ENCODE results near the gene TAF4. TPM values are rescaled to one million over a fixed set of nuclear protein-coding genes. Genes with fewer than 3 reads are reported as not detected.

The TAF4 gene, protein sequence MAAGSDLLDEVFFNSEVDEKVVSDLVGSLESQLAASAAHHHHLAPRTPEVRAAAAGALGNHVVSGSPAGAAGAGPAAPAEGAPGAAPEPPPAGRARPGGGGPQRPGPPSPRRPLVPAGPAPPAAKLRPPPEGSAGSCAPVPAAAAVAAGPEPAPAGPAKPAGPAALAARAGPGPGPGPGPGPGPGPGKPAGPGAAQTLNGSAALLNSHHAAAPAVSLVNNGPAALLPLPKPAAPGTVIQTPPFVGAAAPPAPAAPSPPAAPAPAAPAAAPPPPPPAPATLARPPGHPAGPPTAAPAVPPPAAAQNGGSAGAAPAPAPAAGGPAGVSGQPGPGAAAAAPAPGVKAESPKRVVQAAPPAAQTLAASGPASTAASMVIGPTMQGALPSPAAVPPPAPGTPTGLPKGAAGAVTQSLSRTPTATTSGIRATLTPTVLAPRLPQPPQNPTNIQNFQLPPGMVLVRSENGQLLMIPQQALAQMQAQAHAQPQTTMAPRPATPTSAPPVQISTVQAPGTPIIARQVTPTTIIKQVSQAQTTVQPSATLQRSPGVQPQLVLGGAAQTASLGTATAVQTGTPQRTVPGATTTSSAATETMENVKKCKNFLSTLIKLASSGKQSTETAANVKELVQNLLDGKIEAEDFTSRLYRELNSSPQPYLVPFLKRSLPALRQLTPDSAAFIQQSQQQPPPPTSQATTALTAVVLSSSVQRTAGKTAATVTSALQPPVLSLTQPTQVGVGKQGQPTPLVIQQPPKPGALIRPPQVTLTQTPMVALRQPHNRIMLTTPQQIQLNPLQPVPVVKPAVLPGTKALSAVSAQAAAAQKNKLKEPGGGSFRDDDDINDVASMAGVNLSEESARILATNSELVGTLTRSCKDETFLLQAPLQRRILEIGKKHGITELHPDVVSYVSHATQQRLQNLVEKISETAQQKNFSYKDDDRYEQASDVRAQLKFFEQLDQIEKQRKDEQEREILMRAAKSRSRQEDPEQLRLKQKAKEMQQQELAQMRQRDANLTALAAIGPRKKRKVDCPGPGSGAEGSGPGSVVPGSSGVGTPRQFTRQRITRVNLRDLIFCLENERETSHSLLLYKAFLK
- polyA plus RNA-seq (2012; ENCODE audit: missing spikeins) = 7.8 TPM

DNA sequence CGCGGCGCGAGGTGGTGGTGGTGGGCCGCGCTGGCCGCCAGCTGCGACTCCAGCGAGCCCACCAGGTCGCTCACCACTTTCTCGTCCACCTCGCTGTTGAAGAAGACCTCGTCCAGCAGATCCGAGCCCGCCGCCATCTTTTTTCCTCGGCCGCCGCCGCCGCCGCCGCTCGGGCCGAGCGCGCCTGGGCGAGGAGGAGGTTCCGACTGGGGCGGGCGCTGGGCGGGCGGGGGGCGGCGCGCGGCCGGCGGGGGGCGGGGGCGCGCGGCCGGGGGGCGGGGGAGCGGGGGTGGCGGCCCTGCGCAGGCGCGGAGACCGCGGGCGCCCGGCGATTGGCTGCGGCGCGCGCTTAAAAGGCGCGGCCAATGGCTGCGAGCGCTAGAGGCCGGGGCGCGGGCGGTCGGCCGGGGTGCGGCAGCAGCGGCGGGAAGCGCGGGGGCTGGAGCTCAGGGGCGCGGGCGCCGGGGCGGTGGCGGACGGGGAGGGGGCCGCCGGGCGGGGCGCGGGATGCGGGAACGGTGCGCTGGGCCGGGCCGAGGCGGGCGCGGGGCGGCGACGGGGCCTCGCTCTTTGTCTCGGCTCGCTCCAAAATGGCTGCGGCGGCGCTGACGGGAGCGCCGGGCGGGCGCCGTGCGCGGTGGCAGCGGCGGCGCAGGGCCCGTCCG lies at the start of gene TAF4:
TSS of gene TAF4 (minus strand) at position 208 of the 665 bp plus-strand sequence. CDS start at position 137, 71 bp downstream.
- FAIRE-seq (no peak), DNase-seq (ENCODE audit: insufficient read length) (peak; percentile 98)
- TF ChIP-seq POLR2A (IDR thresholded peaks at IDR 0.05; ENCODE audit: low read depth, low read length) (peak; percentile 95), POLR2AphosphoS5 (IDR thresholded peaks at IDR 0.05; ENCODE audit: low read depth, low read length) (peak; percentile 38; the same call in 1 of the 2 replicates), TAF1 (IDR thresholded peaks at IDR 0.05; ENCODE audit: borderline replicate concordance, low read depth, low read length) (peak; percentile 84; the same call in 1 of the 2 replicates)

DNA sequence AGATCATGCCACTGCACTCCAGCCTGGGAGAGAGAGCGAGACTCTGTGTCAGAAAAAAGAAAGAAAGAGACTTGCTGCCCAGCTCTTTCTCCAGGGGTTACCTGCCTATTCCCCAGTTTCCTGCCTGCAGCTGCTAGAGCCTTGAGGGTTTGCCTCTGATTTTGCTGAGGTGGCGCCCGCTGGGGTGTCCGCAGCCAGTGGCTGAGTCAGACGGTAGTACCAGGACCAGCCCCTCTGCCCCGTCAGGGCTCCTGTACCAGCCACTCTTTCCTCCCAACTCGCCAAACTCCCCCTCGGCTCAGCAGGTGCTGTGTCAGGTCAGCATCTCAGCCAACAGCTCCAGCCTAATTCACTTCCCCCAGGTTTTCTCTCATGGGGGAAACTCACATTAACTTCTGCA lies 49.2 kb upstream of the TAF4 start:
- FAIRE-seq = no peak
- TF ChIP-seq POLR2AphosphoS5 (IDR thresholded peaks at IDR 0.05; ENCODE audit: low read depth, low read length) (no peak), POLR2A (IDR thresholded peaks at IDR 0.05; ENCODE audit: low read depth, low read length) (no peak), TAF1 (IDR thresholded peaks at IDR 0.05; ENCODE audit: borderline replicate concordance, low read depth, low read length) (no peak)
- no peak for DNase-seq (ENCODE audit: insufficient read length)

DNA sequence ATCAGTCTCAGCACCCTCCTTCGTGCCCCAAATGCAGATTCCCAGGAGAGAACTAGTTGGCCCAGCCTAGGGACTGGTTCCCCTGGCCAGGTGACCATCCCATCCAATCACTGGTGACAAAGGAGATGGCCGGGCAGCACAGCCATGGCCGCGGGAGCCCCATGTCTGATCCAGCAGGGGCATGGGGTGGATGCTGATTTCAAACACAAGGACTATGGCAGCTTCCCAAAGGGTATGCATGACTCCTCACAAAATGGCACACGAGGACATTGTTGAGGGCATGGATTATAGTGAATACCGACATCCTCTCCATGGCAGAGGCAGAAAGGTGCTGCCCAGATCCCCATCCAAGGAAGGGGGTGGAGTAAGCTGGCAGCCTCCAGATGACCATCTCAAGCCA lies 46.7 kb upstream of the TAF4 start:
- no peak for TF ChIP-seq POLR2AphosphoS5 (IDR thresholded peaks at IDR 0.05; ENCODE audit: low read depth, low read length)
- no peak for TF ChIP-seq TAF1 (IDR thresholded peaks at IDR 0.05; ENCODE audit: borderline replicate concordance, low read depth, low read length)
- no peak for TF ChIP-seq POLR2A (IDR thresholded peaks at IDR 0.05; ENCODE audit: low read depth, low read length)
- DNase-seq (ENCODE audit: insufficient read length) (no peak), FAIRE-seq (no peak)

DNA sequence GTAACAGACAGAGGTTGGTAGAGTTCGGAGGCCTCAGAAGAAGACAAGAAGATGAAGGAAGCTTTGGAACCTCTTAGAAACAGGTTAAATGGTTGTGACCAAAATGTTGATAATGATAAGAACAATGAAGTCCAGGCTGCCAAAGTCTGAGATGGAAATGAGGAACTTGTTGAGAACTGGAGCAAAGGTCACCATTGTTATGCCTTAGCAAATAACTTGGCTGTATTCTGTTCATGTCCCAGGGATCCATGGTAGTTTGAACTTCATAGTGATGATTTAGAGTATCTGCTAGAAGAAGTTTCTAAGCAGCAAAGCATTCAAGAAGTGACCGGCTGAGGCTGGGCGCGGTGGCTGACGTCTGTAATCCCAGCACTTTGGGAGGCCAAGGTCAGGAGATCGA lies 45.5 kb upstream of the TAF4 start:
- no peak for FAIRE-seq
- TF ChIP-seq TAF1 (IDR thresholded peaks at IDR 0.05; ENCODE audit: borderline replicate concordance, low read depth, low read length) (no peak), POLR2AphosphoS5 (IDR thresholded peaks at IDR 0.05; ENCODE audit: low read depth, low read length) (no peak), POLR2A (IDR thresholded peaks at IDR 0.05; ENCODE audit: low read depth, low read length) (no peak)
- no peak for DNase-seq (ENCODE audit: insufficient read length)

DNA sequence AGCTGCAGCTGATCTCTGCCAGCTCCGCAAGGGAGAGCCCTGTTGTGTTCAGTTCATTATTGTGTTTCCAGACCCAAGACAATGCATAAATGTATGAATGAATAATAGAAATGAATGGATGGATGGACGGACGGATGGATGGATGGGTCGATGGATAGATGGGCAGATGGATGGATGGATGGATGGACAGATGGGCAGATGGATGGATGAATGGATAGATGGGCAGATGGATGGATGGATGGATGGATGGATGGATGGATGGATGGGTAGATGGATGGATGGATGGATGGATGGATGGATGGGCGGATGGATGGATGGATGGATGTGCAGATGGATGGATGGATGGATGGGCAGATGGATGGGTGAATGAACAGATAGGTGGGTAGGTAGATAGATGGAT lies 39.9 kb upstream of the TAF4 start:
- DNase-seq (ENCODE audit: insufficient read length) (no peak), FAIRE-seq (no peak)
- TF ChIP-seq POLR2A (IDR thresholded peaks at IDR 0.05; ENCODE audit: low read depth, low read length) (no peak), TAF1 (IDR thresholded peaks at IDR 0.05; ENCODE audit: borderline replicate concordance, low read depth, low read length) (no peak)

DNA sequence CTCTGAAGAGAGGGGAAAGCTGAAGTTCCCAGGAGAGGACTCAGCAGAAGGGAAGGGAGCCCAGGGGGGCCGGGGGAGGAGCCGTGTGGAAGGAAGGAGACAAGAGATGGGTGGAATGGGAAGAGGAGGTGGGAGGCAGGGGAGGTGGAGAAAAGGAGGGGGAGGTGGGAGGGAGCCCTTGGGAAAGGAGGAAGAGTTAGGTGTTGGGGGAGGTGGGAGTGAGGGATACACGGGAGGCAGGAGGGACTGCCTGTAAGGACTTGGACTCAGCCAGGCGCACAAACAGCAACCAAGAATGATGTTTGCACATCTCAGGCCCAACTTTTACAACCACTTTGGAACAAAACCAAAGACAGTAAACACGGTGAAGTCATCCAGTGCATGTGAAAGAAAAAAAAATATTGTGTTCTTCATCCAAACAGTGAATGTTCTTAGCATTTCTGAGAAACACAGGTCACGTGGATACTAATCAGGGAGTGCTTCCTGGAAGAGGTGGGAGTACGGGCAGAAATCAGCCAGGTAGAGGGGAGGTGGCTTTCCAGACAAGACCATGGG lies 39.2 kb upstream of the TAF4 start:
- DNase-seq (ENCODE audit: insufficient read length) = no peak
- FAIRE-seq = no peak
- no peak for TF ChIP-seq POLR2AphosphoS5 (IDR thresholded peaks at IDR 0.05; ENCODE audit: low read depth, low read length)
- TF ChIP-seq POLR2A (IDR thresholded peaks at IDR 0.05; ENCODE audit: low read depth, low read length) = no peak
- no peak for TF ChIP-seq TAF1 (IDR thresholded peaks at IDR 0.05; ENCODE audit: borderline replicate concordance, low read depth, low read length)

DNA sequence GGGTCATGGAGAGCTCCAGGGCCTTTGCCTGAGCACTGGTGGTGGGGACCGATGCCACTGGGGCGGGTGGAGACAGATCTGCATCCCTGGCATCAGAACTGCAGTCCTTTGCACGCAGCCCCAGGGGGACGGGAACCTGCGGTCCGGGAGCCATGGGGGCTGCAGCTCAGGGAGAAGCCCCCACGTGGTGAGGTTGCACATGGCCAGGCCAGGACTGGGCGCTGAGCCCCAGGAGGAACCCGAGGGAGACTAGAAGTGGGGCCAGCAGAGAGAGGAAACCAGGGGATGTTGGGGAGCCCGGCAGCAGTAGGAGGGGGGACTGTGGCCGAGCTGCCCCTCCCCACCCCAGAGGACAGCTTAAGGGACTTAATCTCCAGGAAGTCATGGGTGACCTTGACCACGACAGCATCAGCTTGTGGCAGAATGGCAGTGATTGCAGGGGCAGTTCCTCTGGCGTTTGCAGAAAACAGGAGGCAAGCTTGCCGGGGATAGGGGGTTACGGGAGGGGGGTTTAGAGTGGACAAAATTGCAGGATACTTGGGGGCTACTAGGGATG lies 38.6 kb upstream of the TAF4 start:
- DNase-seq (ENCODE audit: insufficient read length) (no peak), FAIRE-seq (no peak)
- TF ChIP-seq POLR2AphosphoS5 (IDR thresholded peaks at IDR 0.05; ENCODE audit: low read depth, low read length) = no peak
- no peak for TF ChIP-seq POLR2A (IDR thresholded peaks at IDR 0.05; ENCODE audit: low read depth, low read length)
- no peak for TF ChIP-seq TAF1 (IDR thresholded peaks at IDR 0.05; ENCODE audit: borderline replicate concordance, low read depth, low read length)

DNA sequence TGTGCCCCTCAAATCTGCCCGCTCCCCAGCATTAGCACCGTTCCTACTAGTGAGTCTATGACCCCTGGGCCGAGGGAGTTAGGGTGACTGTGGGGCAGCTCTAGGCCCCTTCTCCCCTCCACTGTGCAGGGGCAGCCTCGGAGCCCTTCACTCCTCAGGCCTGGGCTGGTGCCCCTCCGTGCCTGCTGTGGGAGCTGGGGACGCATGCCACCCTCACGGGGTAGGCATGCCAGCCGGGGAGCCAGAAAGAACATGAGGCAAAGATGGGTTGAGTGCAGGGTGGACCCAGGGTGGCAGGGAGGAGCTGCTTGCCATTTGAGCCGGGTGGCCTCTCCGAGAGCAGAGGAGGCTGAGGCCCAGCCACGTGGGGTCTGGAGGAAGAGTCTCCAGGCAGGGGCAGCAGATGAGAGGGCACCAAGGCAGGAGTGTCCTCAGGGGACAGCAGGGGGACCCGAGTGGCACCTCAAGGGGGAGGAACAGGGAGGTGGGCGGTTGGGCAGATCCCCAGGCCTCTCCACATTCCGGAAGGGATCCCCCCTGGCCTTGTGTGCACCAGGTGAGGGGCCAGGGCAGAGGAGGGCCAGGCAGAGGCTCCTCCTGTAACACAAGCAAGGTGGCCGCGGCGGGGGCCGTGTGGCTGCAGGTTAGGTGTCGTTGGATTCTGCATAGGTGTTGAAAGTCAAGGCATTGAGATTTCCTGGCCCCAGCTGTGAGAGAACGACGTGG lies 38.0 kb upstream of the TAF4 start:
- no peak for FAIRE-seq
- TF ChIP-seq POLR2AphosphoS5 (IDR thresholded peaks at IDR 0.05; ENCODE audit: low read depth, low read length) (no peak), POLR2A (IDR thresholded peaks at IDR 0.05; ENCODE audit: low read depth, low read length) (no peak), TAF1 (IDR thresholded peaks at IDR 0.05; ENCODE audit: borderline replicate concordance, low read depth, low read length) (no peak)

DNA sequence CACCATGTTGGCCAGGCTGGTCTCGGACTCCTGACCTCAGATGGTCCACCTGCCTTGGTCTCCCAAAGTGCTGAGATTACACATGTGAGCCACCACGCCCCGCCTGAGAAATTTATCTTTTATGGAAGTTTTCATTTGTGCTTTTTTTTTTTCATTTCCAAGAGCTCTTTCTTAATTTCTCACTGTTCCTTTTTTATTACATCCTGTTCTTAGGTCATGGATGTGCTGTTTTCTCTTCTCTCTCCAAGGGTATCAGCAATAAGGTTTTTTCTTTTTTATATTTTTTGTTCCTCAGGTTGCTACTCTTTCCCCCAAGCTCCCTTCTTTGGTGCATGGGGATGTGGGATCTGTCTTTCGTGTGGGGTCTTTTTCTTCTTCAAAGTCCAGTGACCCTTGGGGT lies 35.4 kb upstream of the TAF4 start:
- FAIRE-seq (no peak), DNase-seq (ENCODE audit: insufficient read length) (no peak)
- TF ChIP-seq POLR2A (IDR thresholded peaks at IDR 0.05; ENCODE audit: low read depth, low read length) (no peak), TAF1 (IDR thresholded peaks at IDR 0.05; ENCODE audit: borderline replicate concordance, low read depth, low read length) (no peak), POLR2AphosphoS5 (IDR thresholded peaks at IDR 0.05; ENCODE audit: low read depth, low read length) (no peak)

More for the DNA sequence above, 38.0 kb upstream of the TAF4 start:
- no peak for DNase-seq (ENCODE audit: insufficient read length)

Measured in GM12892 (cell line).